Measurements from ENCODE around the gene CFAP46. TPM values are rescaled to one million over a fixed set of nuclear protein-coding genes. Genes with fewer than 3 reads are reported as not detected.

CFAP46 gene
- total and polyA plus RNA-seq, 4 donors, result 3.1 to 18.8 (median 7.1) TPM

- Histone ChIP-seq H3K4me1 (ENCODE audit: control insufficient read depth in 5 of 5, insufficient read depth in 5 of 5, low read length in 5 of 5) (peaks cover 0 to 11% (median 2%) of the 10 kb centered on the region in 5 donors), H3K4me3 (no peak overlapping the region), H3K27me3 (ENCODE audit: control insufficient read depth in 3 of 3, insufficient read depth in 3 of 3, low read length in 2 of 3) (peaks cover 0 to 35% (median 6%) of the 10 kb centered on the region in 3 donors), H3K27ac (ENCODE audit: low read depth in 1 of 2, low read length in 1 of 2) (no peak overlapping the region), H3K9ac (ENCODE audit: insufficient read depth in 1 of 2, low read length in 2 of 2) (no peak overlapping the region), H3K9me3 (ENCODE audit: control insufficient read depth in 4 of 4, insufficient read depth in 3 of 4, low read length in 3 of 4) (no peaks in the 10 kb centered on the region), H3K36me3 (ENCODE audit: control insufficient read depth in 4 of 4, insufficient read depth in 4 of 4, low read length in 4 of 4) (no peaks in the 10 kb centered on the region)
- ATAC-seq (ENCODE audit: insufficient read depth, low FRiP score) (no peak), DNase-seq (no peak)
- TF ChIP-seq, protein P1, sequence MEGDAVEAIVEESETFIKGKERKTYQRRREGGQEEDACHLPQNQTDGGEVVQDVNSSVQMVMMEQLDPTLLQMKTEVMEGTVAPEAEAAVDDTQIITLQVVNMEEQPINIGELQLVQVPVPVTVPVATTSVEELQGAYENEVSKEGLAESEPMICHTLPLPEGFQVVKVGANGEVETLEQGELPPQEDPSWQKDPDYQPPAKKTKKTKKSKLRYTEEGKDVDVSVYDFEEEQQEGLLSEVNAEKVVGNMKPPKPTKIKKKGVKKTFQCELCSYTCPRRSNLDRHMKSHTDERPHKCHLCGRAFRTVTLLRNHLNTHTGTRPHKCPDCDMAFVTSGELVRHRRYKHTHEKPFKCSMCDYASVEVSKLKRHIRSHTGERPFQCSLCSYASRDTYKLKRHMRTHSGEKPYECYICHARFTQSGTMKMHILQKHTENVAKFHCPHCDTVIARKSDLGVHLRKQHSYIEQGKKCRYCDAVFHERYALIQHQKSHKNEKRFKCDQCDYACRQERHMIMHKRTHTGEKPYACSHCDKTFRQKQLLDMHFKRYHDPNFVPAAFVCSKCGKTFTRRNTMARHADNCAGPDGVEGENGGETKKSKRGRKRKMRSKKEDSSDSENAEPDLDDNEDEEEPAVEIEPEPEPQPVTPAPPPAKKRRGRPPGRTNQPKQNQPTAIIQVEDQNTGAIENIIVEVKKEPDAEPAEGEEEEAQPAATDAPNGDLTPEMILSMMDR (IDR thresholded peaks at IDR 0.05; ENCODE audit: control extremely low read depth, extremely low read depth), result no peak
- WGBS, 2 donors, result 78 to 86% methylated on average over 25 of the region's 25 CpGs
These were observed 2.9 kb upstream of the CFAP46 start for GRCh38 chr10:132945125-132945893.

DNA sequence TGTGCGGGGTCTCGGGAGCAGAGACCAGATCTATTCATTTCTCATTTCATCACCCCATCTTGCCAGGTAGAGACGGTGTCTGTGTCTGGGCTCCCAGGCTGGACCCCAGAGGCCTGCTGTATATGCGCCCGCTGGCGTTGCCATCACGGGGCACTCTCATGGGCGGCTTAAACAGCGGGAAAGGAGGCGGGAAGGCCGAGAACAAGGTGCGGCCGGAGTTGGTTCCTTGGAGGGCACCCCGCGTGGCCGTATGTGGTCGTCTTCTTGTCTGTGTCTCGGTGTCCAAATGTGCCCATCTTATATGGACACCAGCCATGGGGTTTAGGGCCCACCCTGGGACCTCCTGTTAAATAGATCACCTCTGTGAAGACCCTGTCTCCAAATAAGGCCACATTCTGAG, 2.1 kb upstream of the CFAP46 start:
- no peak overlapping the region for H3K4me3 ChIP-seq
- no peak overlapping the region for H3K9ac ChIP-seq (ENCODE audit: insufficient read depth in 1 of 2, low read length in 2 of 2)
- no peaks in the 10 kb centered on the region for H3K36me3 ChIP-seq (ENCODE audit: control insufficient read depth in 4 of 4, insufficient read depth in 4 of 4, low read length in 4 of 4)
- no peaks in the 10 kb centered on the region for H3K9me3 ChIP-seq (ENCODE audit: control insufficient read depth in 4 of 4, insufficient read depth in 3 of 4, low read length in 3 of 4)
- H3K4me1 ChIP-seq (ENCODE audit: control insufficient read depth in 5 of 5, insufficient read depth in 5 of 5, low read length in 5 of 5), result peaks cover 0 to 11% (median 2%) of the 10 kb centered on the region in 5 donors
- TF ChIP-seq, protein P1 (IDR thresholded peaks at IDR 0.05; ENCODE audit: control extremely low read depth, extremely low read depth), result no peak
- H3K27ac ChIP-seq (ENCODE audit: low read depth in 1 of 2, low read length in 1 of 2), result no peak overlapping the region
- peak in 1 of 3 donors; percentile 9 for DNase-seq
- no peak for ATAC-seq (ENCODE audit: insufficient read depth, low FRiP score)
- H3K27me3 ChIP-seq (ENCODE audit: control insufficient read depth in 3 of 3, insufficient read depth in 3 of 3, low read length in 2 of 3), result peaks cover 0 to 30% (median 3%) of the 10 kb centered on the region in 3 donors
- 92 to 95% methylated on average over 18 of the region's 18 CpGs for WGBS, 2 donors

DNA sequence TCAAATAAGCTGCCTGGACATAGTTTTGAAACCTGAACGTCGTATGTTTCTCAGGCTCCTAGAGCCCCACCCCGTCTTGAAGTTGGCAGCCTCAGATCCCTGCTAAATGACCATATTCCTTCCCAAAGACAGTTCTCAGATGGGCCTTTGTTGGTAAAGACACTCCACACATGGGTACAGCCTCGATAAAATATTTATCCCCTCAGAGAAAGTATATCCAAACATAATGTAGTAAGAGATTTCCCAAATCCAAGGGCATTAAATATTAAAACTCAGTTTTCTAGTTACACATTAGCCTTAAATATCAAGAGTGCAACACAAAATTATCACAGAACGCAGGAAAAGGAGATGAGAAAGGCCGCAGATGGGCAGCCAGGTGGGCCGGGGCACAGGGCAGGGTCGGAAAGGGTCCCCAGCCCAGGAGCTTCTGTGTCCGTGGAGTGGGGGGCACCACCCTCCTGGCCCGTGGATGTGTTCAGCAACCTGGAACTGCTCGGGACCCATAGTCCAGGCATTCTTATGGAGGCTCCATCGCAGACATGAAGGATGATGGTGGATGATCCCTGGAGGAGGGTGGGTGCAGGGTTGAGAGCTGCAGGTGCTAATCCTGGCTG, 1.5 kb upstream of the CFAP46 start:
- DNase-seq, result no peak
- TF ChIP-seq, protein P1 (IDR thresholded peaks at IDR 0.05; ENCODE audit: control extremely low read depth, extremely low read depth), result no peak
- WGBS, 2 donors, result 83 to 87% methylated on average over 12 of the region's 12 CpGs
- Histone ChIP-seq H3K9me3 (ENCODE audit: control insufficient read depth in 4 of 4, insufficient read depth in 3 of 4, low read length in 3 of 4) (no peaks in the 10 kb centered on the region), H3K27ac (ENCODE audit: low read depth in 1 of 2, low read length in 1 of 2) (no peak overlapping the region), H3K4me3 (no peak overlapping the region), H3K36me3 (ENCODE audit: control insufficient read depth in 4 of 4, insufficient read depth in 4 of 4, low read length in 4 of 4) (no peaks in the 10 kb centered on the region), H3K27me3 (ENCODE audit: control insufficient read depth in 3 of 3, insufficient read depth in 3 of 3, low read length in 2 of 3) (peaks cover 0 to 24% (median 3%) of the 10 kb centered on the region in 3 donors), H3K4me1 (ENCODE audit: control insufficient read depth in 5 of 5, insufficient read depth in 5 of 5, low read length in 5 of 5) (peaks cover 0 to 11% (median 2%) of the 10 kb centered on the region in 5 donors), H3K9ac (ENCODE audit: insufficient read depth in 1 of 2, low read length in 2 of 2) (no peak overlapping the region)
- ATAC-seq (ENCODE audit: insufficient read depth, low FRiP score), result no peak

Data from lung (tissue), 12 donors.